Fibroblast of lung (primary cell): ENCODE measurements around the gene B3GNT4. TPM values are rescaled to one million over a fixed set of nuclear protein-coding genes. Genes with fewer than 3 reads are reported as not detected.

Source experiments
- DNase-seq, 2 donors: peaks; one replicate each; pipeline versions ENCODE4 v3.0.0 to v3.0.0-alpha.2; 2010; ENCODE audit warnings: low read depth in 2 of 2
- H2AFZ ChIP-seq: 2 replicates; pipeline ENCODE4 v1.5.1; 2012; ENCODE audit warnings: low read length, control low read depth, inconsistent platforms
- H3K27ac ChIP-seq: 2 replicates; pipeline ENCODE4 v1.5.1; 2011; ENCODE audit warnings: low read length, control low read depth; ENCODE audit not compliant: insufficient read depth
- H3K27me3 ChIP-seq: 2 replicates; pipeline ENCODE4 v1.5.1; 2011; ENCODE audit warnings: mild to moderate bottlenecking, low read length; ENCODE audit not compliant: control insufficient read depth, insufficient read depth
- H3K36me3 ChIP-seq: 2 replicates; pipeline ENCODE4 v1.5.1; 2011; ENCODE audit warnings: low read length; ENCODE audit not compliant: control insufficient read depth, insufficient read depth
- H3K4me1 ChIP-seq: 2 replicates; pipeline ENCODE4 v1.5.1; 2011; ENCODE audit warnings: low read length; ENCODE audit not compliant: control insufficient read depth, insufficient read depth; ENCODE audit errors: extremely low read depth
- H3K4me2 ChIP-seq: 2 replicates; pipeline ENCODE4 v1.5.1; 2011; ENCODE audit warnings: low read length, control low read depth; ENCODE audit not compliant: insufficient read depth; ENCODE audit errors: extremely low read depth
- H3K4me3 ChIP-seq, 4 experiments: fragments of 200-600 bp in 1 of 4; sonication (generic) in 1 of 4; replicated peaks in 1 of 4; 2 replicates each; pipeline ENCODE4 v1.5.1; 2011 to 2016; ENCODE audit warnings: low read length in 4 of 4, low read depth in 3 of 4, mild to moderate bottlenecking in 3 of 4, control low read depth in 2 of 4, inconsistent platforms in 1 of 4, mixed read lengths in 1 of 4; ENCODE audit not compliant: insufficient read depth in 1 of 4; ENCODE audit errors: control extremely low read depth in 1 of 4
- H3K79me2 ChIP-seq: 2 replicates; pipeline ENCODE4 v1.5.1; 2012; ENCODE audit warnings: mild to moderate bottlenecking, low read length, inconsistent platforms; ENCODE audit not compliant: control insufficient read depth, insufficient read depth
- H3K9ac ChIP-seq: 2 replicates; pipeline ENCODE4 v1.5.1; 2011; ENCODE audit warnings: mild to moderate bottlenecking, low read length, control low read depth; ENCODE audit not compliant: insufficient read depth
- H3K9me3 ChIP-seq: 2 replicates; pipeline ENCODE4 v1.5.1; 2012; ENCODE audit warnings: low read depth, low read length; ENCODE audit not compliant: control insufficient read depth, insufficient read depth
- H4K20me1 ChIP-seq: 2 replicates; pipeline ENCODE4 v1.5.1; 2011; ENCODE audit warnings: low read length; ENCODE audit not compliant: control insufficient read depth, insufficient read depth; ENCODE audit errors: extremely low read depth
- CTCF ChIP-seq, 2 donors: IDR thresholded peaks in 1 of 2; conservative IDR thresholded peaks in 1 of 2; 1 replicate in 1 of 2; 2 replicates in 1 of 2; pipeline ENCODE4 v1.5.1; 2011 to 2012; ENCODE audit warnings: low read length in 2 of 2, control low read depth in 1 of 2, inconsistent platforms in 1 of 2, low read depth in 1 of 2, mild to moderate bottlenecking in 1 of 2
- EZH2 ChIP-seq: IDR thresholded peaks from 2 replicates; pipeline ENCODE4 v1.5.1; 2012; ENCODE audit warnings: low read length, control low read depth, mild to moderate bottlenecking; ENCODE audit errors: missing control alignments
- polyA minus RNA-seq: library from RNA; depleted of rRNA, polyadenylated mRNA; stranded (reverse); fragments of >200 nt; gene quantifications from 2 replicates; pipeline ENCODE4 v1.2.3, GENCODE V29; 2011; ENCODE audit warnings: low replicate concordance
- polyA plus RNA-seq, 2 donors: library from polyadenylated mRNA; depleted of rRNA in 1 of 2; stranded (reverse) in 1 of 2; unstranded in 1 of 2; fragments of >200 nt; gene quantifications; 2 replicates each; pipeline ENCODE4 v1.2.1, GENCODE V29; 2011 to 2012; ENCODE audit warnings: missing spikeins in 1 of 2
- total RNA-seq: library from RNA; depleted of rRNA; stranded (reverse); fragments of >200 nt; gene quantifications from 2 replicates; pipeline ENCODE4 v1.2.1, GENCODE V29; 2014

B3GNT4 gene
- total RNA-seq = under 0.01 and 0.33 TPM in 2 replicates
- polyA plus RNA-seq = 0.12 and 0.14 TPM in 2 replicates
- polyA plus RNA-seq (2012) = 0.38 and 0.43 TPM in 2 replicates
- polyA minus RNA-seq = 0.24 and 1.1 TPM in 2 replicates

DNA sequence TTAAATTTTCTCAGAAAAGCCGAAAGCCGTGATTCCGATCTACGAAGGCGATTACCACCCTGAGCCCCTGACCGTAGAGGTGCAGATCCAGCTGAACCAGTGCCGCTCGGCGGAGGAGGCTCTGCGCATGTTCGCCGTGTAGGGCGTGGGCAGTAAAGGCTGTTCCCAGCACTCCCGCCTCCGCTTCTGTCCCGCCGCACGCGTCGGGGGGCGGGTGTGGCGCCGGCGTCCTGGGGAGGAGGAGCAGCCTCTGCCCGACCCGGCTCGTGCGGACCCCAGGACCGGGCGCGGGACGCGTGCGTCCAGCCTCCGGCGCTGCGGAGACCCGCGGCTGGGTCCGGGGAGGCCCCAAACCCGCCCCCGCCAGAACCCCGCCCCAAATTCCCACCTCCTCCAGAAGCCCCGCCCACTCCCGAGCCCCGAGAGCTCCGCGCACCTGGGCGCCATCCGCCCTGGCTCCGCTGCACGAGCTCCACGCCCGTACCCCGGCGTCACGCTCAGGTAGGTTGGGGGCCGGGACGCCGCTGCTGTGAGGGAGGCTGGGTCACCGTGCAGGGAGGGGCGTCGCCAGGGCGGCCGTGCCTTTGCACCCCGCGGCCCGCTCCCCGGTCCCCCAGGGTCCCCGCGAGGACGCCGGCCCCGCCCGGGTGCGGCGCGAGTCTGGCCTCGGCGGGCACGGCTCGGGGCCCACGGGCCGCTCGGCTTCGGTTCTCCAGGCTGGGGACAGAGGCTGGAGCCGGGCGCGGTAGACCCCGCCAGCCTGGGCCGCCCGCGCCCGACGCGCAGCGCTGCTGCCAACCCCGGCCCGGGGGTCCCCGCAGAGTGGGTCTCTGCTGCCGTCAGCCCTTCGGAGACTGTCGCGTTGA is at the start of gene B3GNT4:
B3GNT4 (plus strand) TSS at position 409 of the 866 bp plus-strand sequence. CDS start 910 bp downstream, outside the sequence.
- H3K9ac ChIP-seq = peak within 1 kb of the TSS; percentile 7
- H3K36me3 ChIP-seq = peaks cover 5% of the 10 kb centered on the region

DNA sequence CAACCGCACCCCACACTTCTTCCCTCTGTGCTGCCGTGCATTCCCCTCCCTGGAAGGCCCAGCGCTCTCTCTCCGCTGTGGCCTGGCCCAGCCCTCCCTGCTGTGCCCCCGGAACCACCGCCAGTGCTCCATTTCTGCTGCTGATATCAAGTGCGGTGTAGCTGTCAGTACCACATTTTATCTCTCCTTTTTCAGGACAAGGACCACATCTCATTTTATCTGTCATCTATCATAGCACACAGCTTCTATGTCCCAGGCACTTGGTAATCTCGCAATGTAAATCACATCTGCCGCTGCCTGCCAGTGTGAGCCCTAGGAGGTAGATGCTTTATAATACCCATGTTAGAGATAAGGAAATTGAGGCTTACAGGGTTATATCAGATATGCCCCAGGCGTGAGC is 47.8 kb upstream of the B3GNT4 start:
- Histone ChIP-seq H4K20me1 (no peaks in the 10 kb centered on the region), H3K4me3 (no peak overlapping the region), H3K9ac (no peak overlapping the region), H3K4me2 (no peak overlapping the region), H3K79me2 (no peaks in the 10 kb centered on the region), H2AFZ (no peak overlapping the region), H3K27ac (no peak overlapping the region), H3K27me3 (no peaks in the 10 kb centered on the region), H3K4me1 (no peaks in the 10 kb centered on the region), H3K36me3 (no peaks in the 10 kb centered on the region), H3K9me3 (no peaks in the 10 kb centered on the region)
- no peak for DNase-seq
- TF ChIP-seq EZH2 = no peak
- TF ChIP-seq CTCF (conservative IDR thresholded peaks at IDR 0.05 in 1 of 2, IDR thresholded peaks at IDR 0.05 in 1 of 2; ENCODE audit: low read depth in 1 of 2, low read length in 2 of 2) = no peak

More for the DNA sequence above, at the start of gene B3GNT4:
- Histone ChIP-seq H3K27ac (no peak within 1 kb of the TSS), H3K4me1 (no peaks in the 10 kb centered on the region), H3K27me3 (peaks cover 12% of the 10 kb centered on the region), H3K4me3 (peak within 1 kb of the TSS; percentile 14 to 61 (median 48)), H4K20me1 (no peaks in the 10 kb centered on the region), H3K79me2 (no peaks in the 10 kb centered on the region), H3K4me2 (peak within 1 kb of the TSS; percentile 88), H3K9me3 (no peaks in the 10 kb centered on the region), H2AFZ (peak within 1 kb of the TSS; percentile 51)
- peak; percentile 42 to 47 for DNase-seq
- no peak for TF ChIP-seq CTCF (conservative IDR thresholded peaks at IDR 0.05 in 1 of 2, IDR thresholded peaks at IDR 0.05 in 1 of 2; ENCODE audit: low read depth in 1 of 2, low read length in 2 of 2)
- TF ChIP-seq EZH2 = peak; percentile 96

GRCh38 chr12:122158700-122159285 is 44.7 kb upstream of the B3GNT4 start:
- DNase-seq = no peak
- no peaks in the 10 kb centered on the region for H3K36me3 ChIP-seq
- H3K9me3 ChIP-seq = no peaks in the 10 kb centered on the region
- no peak overlapping the region for H3K4me3 ChIP-seq
- H2AFZ ChIP-seq = no peak overlapping the region
- no peaks in the 10 kb centered on the region for H3K27me3 ChIP-seq
- no peak overlapping the region for H3K4me2 ChIP-seq
- no peaks in the 10 kb centered on the region for H4K20me1 ChIP-seq
- H3K79me2 ChIP-seq = no peaks in the 10 kb centered on the region
- H3K9ac ChIP-seq = no peak overlapping the region
- H3K27ac ChIP-seq = no peak overlapping the region
- H3K4me1 ChIP-seq = no peaks in the 10 kb centered on the region
- TF ChIP-seq CTCF (conservative IDR thresholded peaks at IDR 0.05 in 1 of 2, IDR thresholded peaks at IDR 0.05 in 1 of 2; ENCODE audit: low read depth in 1 of 2, low read length in 2 of 2) (no peak), EZH2 (no peak)
